HCT116 (cell line): ENCODE data around the gene CDH13. TPM values are rescaled to one million over a fixed set of nuclear protein-coding genes. Genes with fewer than 3 reads are reported as not detected.

Experiments
- ATAC-seq: fragments of 200-7000 bp; cut with Tn5 transposase; 2 replicates; pipeline ENCODE4 v1.9.1; 2020; ENCODE audit warnings: mild to moderate bottlenecking, moderate library complexity
- BruUV-seq: library from RNA; stranded (reverse); fragments of 400-500 nt; replicated peaks from 2 replicates; lab custom pipeline; 2021; lab: Mats Ljungman, UMichigan
- CTCF ChIA-PET: fragments of 300-600 bp; sonication (Branson Sonifier 250); formaldehyde crosslinking; loops from one replicate; lab custom pipeline; 2021; ENCODE audit warnings: antibody characterized with exemption; lab: Charles Lee
- POLR2A ChIA-PET: fragments of 300-600, 350-600 bp; sonication (Branson Sonifier 250); formaldehyde crosslinking; loops from one replicate; lab custom pipeline; 2021; ENCODE audit warnings: antibody characterized with exemption; lab: Charles Lee
- RAD21 ChIA-PET, 2 experiments: fragments of 300-600 bp; sonication (Branson Sonifier 250); formaldehyde crosslinking; loops; one replicate each; lab custom pipeline; 2023; ENCODE audit warnings: low total read pairs in 2 of 2; ENCODE audit not compliant: uncharacterized antibody in 2 of 2, unreplicated experiment in 2 of 2, low non-redundant PET in 1 of 2; lab: Charles Lee
- DNase-seq: peaks from one replicate; pipeline ENCODE4 v3.0.0-alpha.2; 2010; ENCODE audit warnings: low read depth, low spot score
- H2AFZ ChIP-seq: fragments of 200-600 bp; shearing (Covaris generic), sonication (generic); 2 replicates; pipeline ENCODE4 v1.6.1; 2017; ENCODE audit warnings: low read depth, mixed run types, mixed read lengths, antibody characterized with exemption, low read length; ENCODE audit not compliant: poor library complexity, severe bottlenecking
- H3K27ac ChIP-seq: 2 replicates; pipeline ENCODE4 v1.5.1; 2012; ENCODE audit warnings: low read depth, low read length
- H3K27me3 ChIP-seq: fragments of 200-600 bp; sonication (generic); 2 replicates; pipeline ENCODE4 v1.6.1; 2016; ENCODE audit warnings: mixed run types, low read length, mixed read lengths; ENCODE audit not compliant: insufficient read depth
- H3K36me3 ChIP-seq, 2 experiments: fragments of 200-500 bp in 1 of 2; fragments of 200-600 bp in 1 of 2; sonication (Bioruptor generic) in 1 of 2; sonication (generic) in 1 of 2; 2 replicates each; pipeline versions ENCODE4 v1.5.1 to v1.6.1; 2014 to 2016; ENCODE audit warnings: low read length in 2 of 2, inconsistent platforms in 1 of 2, mixed read lengths in 1 of 2, mixed run types in 1 of 2; ENCODE audit not compliant: insufficient read depth in 2 of 2, control insufficient read depth in 1 of 2
- H3K4me1 ChIP-seq, 2 experiments: fragments of 200-600 bp in 1 of 2; sonication (generic) in 1 of 2; 2 replicates each; pipeline versions ENCODE4 v1.5.1 to v1.6.1; 2012 to 2017; ENCODE audit warnings: low read length in 2 of 2, inconsistent platforms in 1 of 2, mild to moderate bottlenecking in 1 of 2, mixed read lengths in 1 of 2, mixed run types in 1 of 2, moderate library complexity in 1 of 2; ENCODE audit not compliant: insufficient read depth in 2 of 2, control insufficient read depth in 1 of 2
- H3K4me2 ChIP-seq: fragments of 200-600 bp; sonication (generic); 2 replicates; pipeline ENCODE4 v1.6.1; 2017; ENCODE audit warnings: mixed run types, low read length, mixed read lengths
- H3K4me3 ChIP-seq, 2 experiments: fragments of 200-600 bp in 1 of 2; sonication (generic) in 1 of 2; replicated peaks in 1 of 2; 2 replicates each; pipeline ENCODE4 v1.5.1; 2011 to 2016; ENCODE audit warnings: low read length in 2 of 2, control low read depth in 1 of 2, low read depth in 1 of 2, mild to moderate bottlenecking in 1 of 2, mixed read lengths in 1 of 2, mixed run types in 1 of 2
- H3K79me2 ChIP-seq: fragments of 200-600 bp; sonication (generic); 2 replicates; pipeline ENCODE4 v1.6.1; 2017; ENCODE audit warnings: mild to moderate bottlenecking, mixed run types, low read length, moderate library complexity, mixed read lengths; ENCODE audit not compliant: insufficient read depth
- H3K9ac ChIP-seq: fragments of 200-600 bp; sonication (generic); 2 replicates; pipeline ENCODE4 v1.6.1; 2016; ENCODE audit warnings: low read length, mixed read lengths
- H3K9me2 ChIP-seq: fragments of 200-600 bp; sonication (generic), shearing (Covaris generic); 2 replicates; pipeline ENCODE4 v1.6.1; 2017; ENCODE audit warnings: mixed run types, mild to moderate bottlenecking, moderate library complexity; ENCODE audit not compliant: insufficient read depth
- H3K9me3 ChIP-seq, 2 experiments: fragments of 200-500 bp in 1 of 2; fragments of 200-600 bp in 1 of 2; sonication (Bioruptor generic) in 1 of 2; sonication (generic) in 1 of 2; 2 replicates each; pipeline ENCODE4 v1.6.1; 2014 to 2017; ENCODE audit warnings: low read length in 2 of 2, mixed read lengths in 2 of 2, inconsistent platforms in 1 of 2, low read depth in 1 of 2, mild to moderate bottlenecking in 1 of 2, mixed run types in 1 of 2, moderate library complexity in 1 of 2; ENCODE audit not compliant: control insufficient read depth in 1 of 2, insufficient read depth in 1 of 2
- H4K20me1 ChIP-seq: fragments of 200-600 bp; sonication (generic), shearing (Covaris generic); 2 replicates; pipeline ENCODE4 v1.6.1; 2017; ENCODE audit warnings: mixed run types, mild to moderate bottlenecking, moderate library complexity; ENCODE audit not compliant: insufficient read depth
- ATF3 ChIP-seq: IDR thresholded peaks from 2 replicates; pipeline ENCODE4 v1.6.1; 2012
- CBX3 ChIP-seq: IDR thresholded peaks from 2 replicates; pipeline ENCODE4 v1.6.1; 2012; ENCODE audit warnings: low read depth
- CEBPB ChIP-seq: IDR thresholded peaks from 2 replicates; pipeline ENCODE4 v1.6.1; 2012; ENCODE audit warnings: low read depth
- CTCF ChIP-seq, 3 experiments: fragments of 200-600 bp in 1 of 3; sonication (generic) in 1 of 3; IDR thresholded peaks in 2 of 3; conservative IDR thresholded peaks in 1 of 3; 2 replicates each; pipeline ENCODE4 v1.5.1; 2012 to 2017; ENCODE audit warnings: low read depth in 2 of 3, low read length in 2 of 3, antibody characterized with exemption in 1 of 3, borderline replicate concordance in 1 of 3, control low read depth in 1 of 3, mild to moderate bottlenecking in 1 of 3, mixed read lengths in 1 of 3, mixed run types in 1 of 3, moderate library complexity in 1 of 3; ENCODE audit not compliant: insufficient read depth in 1 of 3
- EGR1 ChIP-seq: IDR thresholded peaks from 2 replicates; pipeline ENCODE4 v1.6.1; 2012; ENCODE audit warnings: low read depth
- EZH2phosphoT487 ChIP-seq: fragments of 200-600 bp; IDR thresholded peaks from 2 replicates; pipeline ENCODE4 v1.6.1; 2018; ENCODE audit warnings: antibody characterized with exemption, borderline replicate concordance
- FOSL1 ChIP-seq: IDR thresholded peaks from 2 replicates; pipeline ENCODE4 v1.6.1; 2012; ENCODE audit warnings: low read depth
- JUND ChIP-seq: IDR thresholded peaks from 2 replicates; pipeline ENCODE4 v1.6.1; 2012
- MAX ChIP-seq: IDR thresholded peaks from 2 replicates; pipeline ENCODE4 v1.6.1; 2012
- RAD21 ChIP-seq: IDR thresholded peaks from 2 replicates; pipeline ENCODE4 v1.6.1; 2012; ENCODE audit warnings: low read depth, mild to moderate bottlenecking
- REST ChIP-seq: IDR thresholded peaks from 2 replicates; pipeline ENCODE4 v1.6.1; 2012; ENCODE audit warnings: low read depth
- SIN3A ChIP-seq: IDR thresholded peaks from 2 replicates; pipeline ENCODE4 v1.6.1; 2012; ENCODE audit warnings: low read depth
- SP1 ChIP-seq: IDR thresholded peaks from 2 replicates; pipeline ENCODE4 v1.6.1; 2012; ENCODE audit warnings: low read depth
- SRF ChIP-seq: IDR thresholded peaks from 2 replicates; pipeline ENCODE4 v1.6.1; 2012; ENCODE audit warnings: low read depth
- TCF7L2 ChIP-seq: IDR thresholded peaks from 2 replicates; pipeline ENCODE4 v1.7.0; 2011; ENCODE audit warnings: borderline replicate concordance, inconsistent platforms; ENCODE audit not compliant: insufficient read depth, insufficient read length; ENCODE audit errors: extremely low read depth
- YY1 ChIP-seq: IDR thresholded peaks from 2 replicates; pipeline ENCODE4 v1.6.1; 2011; ENCODE audit warnings: low read length, low read depth, moderate library complexity, mild to moderate bottlenecking; ENCODE audit not compliant: insufficient replicate concordance; ENCODE audit errors: extremely low read depth
- ZBTB33 ChIP-seq: IDR thresholded peaks from 2 replicates; pipeline ENCODE4 v1.6.1; 2011; ENCODE audit warnings: mild to moderate bottlenecking, low read length, moderate library complexity; ENCODE audit not compliant: insufficient replicate concordance; ENCODE audit errors: extremely low read depth
- ZFX ChIP-seq: fragments of 450-650 bp; IDR thresholded peaks from 2 replicates; pipeline ENCODE4 v1.6.1; 2017
- intact Hi-C: fragments of 100-400 bp; cut with micrococcal nuclease; formaldehyde crosslinking; loops from 2 replicates; pipeline ENCODE4 v1.10.0; 2022
- total RNA-seq: library from RNA; stranded (reverse); gene quantifications from one replicate; pipeline ENCODE4 v1.2.1, GENCODE V29; 2021; ENCODE audit not compliant: unreplicated experiment

CDH13 gene
- total RNA-seq, 1 experiment from 2014 or later = not detected

GRCh38 chr16:83814659-83814985 lies 1187.9 kb downstream of the CDH13 start:
- H2AFZ ChIP-seq = no peak overlapping the region
- H3K9me3 ChIP-seq = no peaks in the 10 kb centered on the region
- peaks cover 5 to 18% of the 10 kb centered on the region in 2 experiments; a peak in 3 of 4 replicates for H3K36me3 ChIP-seq
- no peaks in the 10 kb centered on the region for H4K20me1 ChIP-seq
- H3K9ac ChIP-seq = no peak overlapping the region
- no peaks in the 10 kb centered on the region for H3K27me3 ChIP-seq
- no peaks in the 10 kb centered on the region for H3K9me2 ChIP-seq
- H3K4me1 ChIP-seq = peaks cover 12 to 25% of the 10 kb centered on the region in 2 experiments
- H3K79me2 ChIP-seq = peaks cover 24% of the 10 kb centered on the region
- no peak for DNase-seq
- BruUV-seq = no TSS peak
- no peak overlapping the region for H3K27ac ChIP-seq
- intact Hi-C loops = no loop called here
- ChIA-PET POLR2A (no interaction called here), RAD21 (no interaction called here)
- H3K4me3 ChIP-seq = no peak overlapping the region
- H3K4me2 ChIP-seq = no peak overlapping the region
- TF ChIP-seq MAX = no peak
- no peak for TF ChIP-seq EZH2phosphoT487
- TF ChIP-seq EGR1 = no peak
- TF ChIP-seq SIN3A = no peak
- TF ChIP-seq ATF3 = no peak
- TF ChIP-seq SP1 = no peak
- TF ChIP-seq SRF = no peak
- no peak for TF ChIP-seq CTCF (IDR thresholded peaks at IDR 0.05 in 2 of 3, conservative IDR thresholded peaks at IDR 0.05 in 1 of 3; ENCODE audit: borderline replicate concordance in 1 of 3, insufficient read depth in 1 of 3, low read depth in 2 of 3, low read length in 2 of 3)
- TF ChIP-seq ZFX = no peak
- TF ChIP-seq RAD21 = no peak
- no peak for TF ChIP-seq CEBPB
- no peak for TF ChIP-seq JUND
- TF ChIP-seq YY1 = no peak
- TF ChIP-seq REST = no peak
- TF ChIP-seq ZBTB33 = no peak
- no peak for TF ChIP-seq CBX3
- no peak for TF ChIP-seq FOSL1
- no peak for TF ChIP-seq TCF7L2
- TF ChIP-seq, all 23 proteins: peak for 0
- CTCF ChIA-PET = interaction anchor here (2.2 kb wide), 1 partner anchor 12 kb away, joined by 5 read pairs; no protein-coding TSS in a partner anchor
- no peak for ATAC-seq
